ENCODE results near the gene LIN54.

LIN54 gene

GRCh38 chr4:82890528-82890900 is 120.1 kb downstream of the LIN54 start:
- H2AFZ ChIP-seq (ENCODE audit: low read depth) = peak overlapping the region; percentile 79
- H3K27me3 ChIP-seq (ENCODE audit: insufficient read depth, low read depth) = no peaks in the 10 kb centered on the region
- peak overlapping the region; percentile 95 for H3K4me3 ChIP-seq (IDR thresholded peaks at IDR 0.05; ENCODE audit: insufficient read depth, low read depth, low read length)
- peaks cover 10% of the 10 kb centered on the region; the same call in 1 of the 2 replicates for H3K36me3 ChIP-seq (ENCODE audit: insufficient read depth)
- H3K4me2 ChIP-seq = peak overlapping the region; percentile 88
- H3K9ac ChIP-seq = peak overlapping the region; percentile 89
- peaks cover 64% of the 10 kb centered on the region for H3K4me1 ChIP-seq (ENCODE audit: low read depth, poor library complexity, severe bottlenecking)
- peak overlapping the region; percentile 89 for H3K27ac ChIP-seq
- H4K20me1 ChIP-seq (ENCODE audit: insufficient read depth) = 0 out of 2 replicates have a peak, but pooled peaks cover 8% of the 10 kb centered on the region
- peaks cover 49% of the 10 kb centered on the region for H3K79me2 ChIP-seq (ENCODE audit: insufficient read depth, low read depth)
- TF ChIP-seq CTCF (conservative IDR thresholded peaks at IDR 0.05; ENCODE audit: low read depth, low read length) = no peak

- peak overlapping the region; percentile 88 for H3K4me2 ChIP-seq
- peak overlapping the region; percentile 89; the same call in 1 of the 2 replicates for H3K9ac ChIP-seq
- TF ChIP-seq CTCF (conservative IDR thresholded peaks at IDR 0.05; ENCODE audit: low read depth, low read length) = no peak
- H3K36me3 ChIP-seq (ENCODE audit: insufficient read depth) = peaks cover under 1% of the 10 kb centered on the region; the same call in 1 of the 2 replicates
- no peak overlapping the region for H2AFZ ChIP-seq (ENCODE audit: low read depth)
- peaks cover 57% of the 10 kb centered on the region for H3K4me1 ChIP-seq (ENCODE audit: low read depth, poor library complexity, severe bottlenecking)
- H3K79me2 ChIP-seq (ENCODE audit: insufficient read depth, low read depth) = peaks cover 60% of the 10 kb centered on the region
- H4K20me1 ChIP-seq (ENCODE audit: insufficient read depth) = 0 out of 2 replicates have a peak, but pooled peaks cover 8% of the 10 kb centered on the region
- H3K27me3 ChIP-seq (ENCODE audit: insufficient read depth, low read depth) = no peaks in the 10 kb centered on the region
- H3K27ac ChIP-seq = peak overlapping the region; percentile 89; the same call in 1 of the 2 replicates
- no peak overlapping the region for H3K4me3 ChIP-seq (IDR thresholded peaks at IDR 0.05; ENCODE audit: insufficient read depth, low read depth, low read length)
Observed at GRCh38 chr4:82889287-82889686, 121.3 kb downstream of the LIN54 start.

- H3K27me3 ChIP-seq (ENCODE audit: insufficient read depth, low read depth) = no peaks in the 10 kb centered on the region
- no peak overlapping the region for H3K27ac ChIP-seq
- H2AFZ ChIP-seq (ENCODE audit: low read depth) = no peak overlapping the region
- peaks cover 86% of the 10 kb centered on the region for H3K79me2 ChIP-seq (ENCODE audit: insufficient read depth, low read depth)
- TF ChIP-seq CTCF (conservative IDR thresholded peaks at IDR 0.05; ENCODE audit: low read depth, low read length) = no peak
- H3K4me1 ChIP-seq (ENCODE audit: low read depth, poor library complexity, severe bottlenecking) = peaks cover 30% of the 10 kb centered on the region
- no peak overlapping the region for H3K9ac ChIP-seq
- H3K4me3 ChIP-seq (IDR thresholded peaks at IDR 0.05; ENCODE audit: insufficient read depth, low read depth, low read length) = no peak overlapping the region
- peaks cover 8% of the 10 kb centered on the region; the same call in 1 of the 2 replicates for H4K20me1 ChIP-seq (ENCODE audit: insufficient read depth)
- H3K36me3 ChIP-seq (ENCODE audit: insufficient read depth) = no peaks in the 10 kb centered on the region
- 0 out of 2 replicates have a peak overlapping the region, but pooled peaks have one; percentile 15 for H3K4me2 ChIP-seq
Observed at GRCh38 chr4:82886147-82886942, 124.3 kb downstream of the LIN54 start.

- Histone ChIP-seq H4K20me1 (ENCODE audit: insufficient read depth) (peaks cover 8% of the 10 kb centered on the region; the same call in 1 of the 2 replicates), H3K4me3 (IDR thresholded peaks at IDR 0.05; ENCODE audit: insufficient read depth, low read depth, low read length) (no peak overlapping the region), H3K27ac (no peak overlapping the region), H3K79me2 (ENCODE audit: insufficient read depth, low read depth) (peaks cover 92% of the 10 kb centered on the region), H3K36me3 (ENCODE audit: insufficient read depth) (no peaks in the 10 kb centered on the region; the same call in 1 of the 2 replicates), H3K9ac (no peak overlapping the region), H3K4me2 (no peak overlapping the region), H2AFZ (ENCODE audit: low read depth) (no peak overlapping the region), H3K27me3 (ENCODE audit: insufficient read depth, low read depth) (no peaks in the 10 kb centered on the region), H3K4me1 (ENCODE audit: low read depth, poor library complexity, severe bottlenecking) (peaks cover 34% of the 10 kb centered on the region)
- no peak for TF ChIP-seq CTCF (conservative IDR thresholded peaks at IDR 0.05; ENCODE audit: low read depth, low read length)
Observed at GRCh38 chr4:82885410-82885809, 125.2 kb downstream of the LIN54 start.
